ENCODE results near the gene BAIAP3.
"Not testable (repeated sequence)": the region's sequence is repeated elsewhere in the genome, so short reads cannot be mapped to it uniquely, and the experiment has no call there.

- not testable (repeated sequence) for TF ChIP-seq CTCF (IDR thresholded peaks at IDR 0.05 in 4 of 5, conservative IDR thresholded peaks at IDR 0.05 in 1 of 5); POLR2A (IDR thresholded peaks at IDR 0.05)
Observed at GRCh38 chr16:1292808-1293207, 40.6 kb upstream of the BAIAP3 start.
